ENCODE results near the gene BAIAP3.

The BAIAP3 gene

GRCh38 chr16:1333149-1333812 is at the start of gene BAIAP3:
Gene BAIAP3, plus strand, starts transcription at chr16:1333645. Its CDS starts 4,905 bp downstream, at chr16:1338550.
- no peaks in the 10 kb centered on the region for H3K9me3 ChIP-seq (ENCODE audit: control insufficient read depth, low read depth, low read length)
- peak within 1 kb of the TSS; percentile 73 for H3K9ac ChIP-seq (ENCODE audit: low read length)
- H3K4me3 ChIP-seq (ENCODE audit: low read length), result peak within 1 kb of the TSS; percentile 54
- no peak within 1 kb of the TSS for H3K27ac ChIP-seq (ENCODE audit: low read length)
- H3K36me3 ChIP-seq (ENCODE audit: control insufficient read depth, low read depth, low read length), result no peaks in the 10 kb centered on the region
- peaks cover 56% of the 10 kb centered on the region for H3K27me3 ChIP-seq (ENCODE audit: control insufficient read depth, insufficient read depth, low read length)
- H3K4me1 ChIP-seq (ENCODE audit: control insufficient read depth, low read depth, low read length), result peaks cover 9% of the 10 kb centered on the region

- H3K27ac ChIP-seq (ENCODE audit: low read length), result no peak overlapping the region
- H3K9ac ChIP-seq (ENCODE audit: low read length), result no peak overlapping the region
- no peak overlapping the region for H3K4me3 ChIP-seq (ENCODE audit: low read length)
- H3K4me1 ChIP-seq (ENCODE audit: control insufficient read depth, low read depth, low read length), result no peaks in the 10 kb centered on the region
- peaks cover 36% of the 10 kb centered on the region for H3K27me3 ChIP-seq (ENCODE audit: control insufficient read depth, insufficient read depth, low read length)
- no peaks in the 10 kb centered on the region for H3K36me3 ChIP-seq (ENCODE audit: control insufficient read depth, low read depth, low read length)
- H3K9me3 ChIP-seq (ENCODE audit: control insufficient read depth, low read depth, low read length), result no peaks in the 10 kb centered on the region
These were observed 49.3 kb upstream of the BAIAP3 start for GRCh38 chr16:1283996-1284616.

DNA sequence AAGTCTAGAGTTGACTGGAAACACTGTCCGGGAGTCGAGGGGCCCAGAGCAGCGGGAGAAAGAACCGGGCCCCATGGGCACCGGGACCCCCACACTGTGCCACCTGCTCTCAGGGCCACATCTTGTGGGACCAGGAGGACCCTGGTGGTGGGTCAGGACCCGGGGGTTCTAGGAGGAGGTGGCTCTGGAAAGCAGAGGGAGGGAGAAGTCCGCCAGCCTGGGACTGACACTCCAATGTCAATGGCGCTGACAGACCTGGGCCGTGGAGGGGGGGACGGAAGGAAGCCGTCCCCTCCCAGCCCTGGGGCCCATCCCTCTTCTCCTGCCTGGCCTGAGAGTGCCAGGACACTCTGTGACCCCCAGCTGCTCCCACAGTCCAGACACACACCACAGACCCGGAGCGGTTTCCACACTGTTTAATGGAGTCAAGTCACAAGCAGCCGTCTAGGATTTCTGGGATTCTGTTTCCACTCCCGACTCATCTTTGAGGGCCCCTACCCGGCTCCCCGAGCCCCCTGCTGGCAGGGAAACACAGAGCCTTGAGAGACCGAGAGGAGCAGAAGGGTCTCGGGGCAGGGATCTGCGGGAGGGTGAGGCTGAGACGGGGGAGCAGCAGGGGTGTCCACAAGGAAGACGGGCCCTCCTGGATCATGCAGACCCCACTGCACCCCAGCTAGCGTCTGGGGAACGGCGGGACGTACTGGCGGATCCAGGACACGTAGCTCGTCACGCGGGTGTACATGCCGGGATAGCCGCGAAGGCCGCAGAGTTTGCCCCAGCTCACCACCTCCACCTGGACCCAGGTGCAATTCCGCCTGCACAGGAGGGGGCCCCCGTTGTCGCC is 47.6 kb upstream of the BAIAP3 start:
- Histone ChIP-seq H3K27me3 (ENCODE audit: control insufficient read depth, insufficient read depth, low read length) (peaks cover 54% of the 10 kb centered on the region), H3K4me1 (ENCODE audit: control insufficient read depth, low read depth, low read length) (peaks cover 8% of the 10 kb centered on the region), H3K27ac (ENCODE audit: low read length) (no peak overlapping the region), H3K9ac (ENCODE audit: low read length) (no peak overlapping the region), H3K9me3 (ENCODE audit: control insufficient read depth, low read depth, low read length) (no peaks in the 10 kb centered on the region), H3K4me3 (ENCODE audit: low read length) (no peak overlapping the region), H3K36me3 (ENCODE audit: control insufficient read depth, low read depth, low read length) (no peaks in the 10 kb centered on the region)

GRCh38 chr16:1286513-1287094 is 46.8 kb upstream of the BAIAP3 start:
- no peak overlapping the region for H3K9ac ChIP-seq (ENCODE audit: low read length)
- peaks cover 8% of the 10 kb centered on the region for H3K4me1 ChIP-seq (ENCODE audit: control insufficient read depth, low read depth, low read length)
- H3K4me3 ChIP-seq (ENCODE audit: low read length), result no peak overlapping the region
- no peaks in the 10 kb centered on the region for H3K9me3 ChIP-seq (ENCODE audit: control insufficient read depth, low read depth, low read length)
- no peaks in the 10 kb centered on the region for H3K36me3 ChIP-seq (ENCODE audit: control insufficient read depth, low read depth, low read length)
- H3K27ac ChIP-seq (ENCODE audit: low read length), result no peak overlapping the region
- H3K27me3 ChIP-seq (ENCODE audit: control insufficient read depth, insufficient read depth, low read length), result peaks cover 61% of the 10 kb centered on the region

GRCh38 chr16:1287982-1288670 is 45.3 kb upstream of the BAIAP3 start:
- Histone ChIP-seq H3K27me3 (ENCODE audit: control insufficient read depth, insufficient read depth, low read length) (peaks cover 68% of the 10 kb centered on the region), H3K9me3 (ENCODE audit: control insufficient read depth, low read depth, low read length) (no peaks in the 10 kb centered on the region), H3K4me1 (ENCODE audit: control insufficient read depth, low read depth, low read length) (peaks cover 8% of the 10 kb centered on the region), H3K4me3 (ENCODE audit: low read length) (no peak overlapping the region), H3K9ac (ENCODE audit: low read length) (no peak overlapping the region), H3K27ac (ENCODE audit: low read length) (no peak overlapping the region), H3K36me3 (ENCODE audit: control insufficient read depth, low read depth, low read length) (no peaks in the 10 kb centered on the region)

GRCh38 chr16:1288813-1289476 is 44.5 kb upstream of the BAIAP3 start:
- H3K9me3 ChIP-seq (ENCODE audit: control insufficient read depth, low read depth, low read length), result no peaks in the 10 kb centered on the region
- peak overlapping the region; percentile 33 for H3K4me3 ChIP-seq (ENCODE audit: low read length)
- H3K4me1 ChIP-seq (ENCODE audit: control insufficient read depth, low read depth, low read length), result peaks cover 8% of the 10 kb centered on the region
- H3K36me3 ChIP-seq (ENCODE audit: control insufficient read depth, low read depth, low read length), result no peaks in the 10 kb centered on the region
- H3K27me3 ChIP-seq (ENCODE audit: control insufficient read depth, insufficient read depth, low read length), result peaks cover 75% of the 10 kb centered on the region
- no peak overlapping the region for H3K27ac ChIP-seq (ENCODE audit: low read length)
- H3K9ac ChIP-seq (ENCODE audit: low read length), result no peak overlapping the region

DNA sequence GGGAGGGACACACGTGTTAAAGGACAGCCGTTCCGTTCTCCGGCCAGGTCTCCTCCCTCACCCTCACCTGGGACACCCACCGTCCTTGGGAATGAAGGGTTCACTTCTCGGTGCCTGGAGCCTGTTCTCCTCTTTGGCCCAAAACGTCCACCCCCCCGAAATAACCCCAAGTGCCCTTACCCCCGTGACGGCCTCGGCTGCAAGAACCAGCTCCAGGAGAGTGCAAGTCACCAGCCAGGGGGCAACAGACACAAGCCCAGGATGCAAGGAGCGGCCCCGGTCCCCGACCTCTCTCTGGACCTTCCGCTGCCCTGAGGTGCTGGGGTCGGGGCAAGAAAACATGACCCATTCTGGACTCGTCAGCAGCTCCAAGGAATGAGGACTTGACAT is 44.0 kb upstream of the BAIAP3 start:
- H3K9me3 ChIP-seq (ENCODE audit: control insufficient read depth, low read depth, low read length), result no peaks in the 10 kb centered on the region
- H3K36me3 ChIP-seq (ENCODE audit: control insufficient read depth, low read depth, low read length), result no peaks in the 10 kb centered on the region
- peaks cover 76% of the 10 kb centered on the region for H3K27me3 ChIP-seq (ENCODE audit: control insufficient read depth, insufficient read depth, low read length)
- peaks cover 8% of the 10 kb centered on the region for H3K4me1 ChIP-seq (ENCODE audit: control insufficient read depth, low read depth, low read length)
- peak overlapping the region; percentile 44 for H3K4me3 ChIP-seq (ENCODE audit: low read length)
- H3K27ac ChIP-seq (ENCODE audit: low read length), result no peak overlapping the region
- no peak overlapping the region for H3K9ac ChIP-seq (ENCODE audit: low read length)

- Histone ChIP-seq H3K9ac (ENCODE audit: low read length) (no peak overlapping the region), H3K27ac (ENCODE audit: low read length) (no peak overlapping the region), H3K36me3 (ENCODE audit: control insufficient read depth, low read depth, low read length) (no peaks in the 10 kb centered on the region), H3K4me3 (ENCODE audit: low read length) (peak overlapping the region; percentile 44), H3K9me3 (ENCODE audit: control insufficient read depth, low read depth, low read length) (no peaks in the 10 kb centered on the region), H3K27me3 (ENCODE audit: control insufficient read depth, insufficient read depth, low read length) (peaks cover 76% of the 10 kb centered on the region), H3K4me1 (ENCODE audit: control insufficient read depth, low read depth, low read length) (peaks cover 8% of the 10 kb centered on the region)
These were observed 43.4 kb upstream of the BAIAP3 start for GRCh38 chr16:1290063-1290501.

- peaks cover 68% of the 10 kb centered on the region for H3K27me3 ChIP-seq (ENCODE audit: control insufficient read depth, insufficient read depth, low read length)
- peaks cover 8% of the 10 kb centered on the region for H3K4me1 ChIP-seq (ENCODE audit: control insufficient read depth, low read depth, low read length)
- H3K4me3 ChIP-seq (ENCODE audit: low read length), result no peak overlapping the region
- no peaks in the 10 kb centered on the region for H3K9me3 ChIP-seq (ENCODE audit: control insufficient read depth, low read depth, low read length)
- H3K9ac ChIP-seq (ENCODE audit: low read length), result no peak overlapping the region
- no peaks in the 10 kb centered on the region for H3K36me3 ChIP-seq (ENCODE audit: control insufficient read depth, low read depth, low read length)
- no peak overlapping the region for H3K27ac ChIP-seq (ENCODE audit: low read length)
These were observed 42.4 kb upstream of the BAIAP3 start for GRCh38 chr16:1290860-1291575.

DNA sequence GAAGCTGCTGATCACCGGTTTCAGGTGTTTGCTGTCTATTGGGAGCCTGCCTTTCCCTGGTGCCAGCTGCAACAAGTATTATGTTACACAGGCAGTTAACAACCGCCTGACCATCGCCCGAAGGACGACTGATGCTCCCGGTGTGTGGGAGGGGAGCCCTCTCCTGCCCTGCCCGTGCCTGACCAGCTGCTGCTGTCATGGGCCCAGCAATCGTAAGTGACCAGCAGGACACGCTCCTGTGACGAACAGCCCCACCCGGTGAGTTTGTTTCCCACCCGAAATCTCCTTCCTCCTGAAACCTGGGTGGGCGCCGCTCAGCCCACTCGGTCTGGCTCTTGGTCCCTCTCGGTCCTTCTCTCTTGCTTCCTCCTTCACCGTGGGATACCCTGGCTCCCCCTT is 41.9 kb upstream of the BAIAP3 start:
- H3K27me3 ChIP-seq (ENCODE audit: control insufficient read depth, insufficient read depth, low read length), result peaks cover 62% of the 10 kb centered on the region
- no peak overlapping the region for H3K27ac ChIP-seq (ENCODE audit: low read length)
- no peaks in the 10 kb centered on the region for H3K36me3 ChIP-seq (ENCODE audit: control insufficient read depth, low read depth, low read length)
- H3K9ac ChIP-seq (ENCODE audit: low read length), result no peak overlapping the region
- peaks cover 8% of the 10 kb centered on the region for H3K4me1 ChIP-seq (ENCODE audit: control insufficient read depth, low read depth, low read length)
- no peaks in the 10 kb centered on the region for H3K9me3 ChIP-seq (ENCODE audit: control insufficient read depth, low read depth, low read length)
- no peak overlapping the region for H3K4me3 ChIP-seq (ENCODE audit: low read length)

Data from iPS-18a (cell line).